Kidney (tissue), 14 donors: Measurements from ENCODE around the gene PLEKHA8. TPM values are rescaled to one million over a fixed set of nuclear protein-coding genes. Genes with fewer than 3 reads are reported as not detected.

Source experiments
- DNase-seq, 5 donors: peaks; one replicate each; pipeline ENCODE4 v3.0.0-alpha.2; 2013 to 2020
- FAIRE-seq: peaks from 2 replicates; lab custom pipeline; 2012; peaks lifted over from hg19 to GRCh38; lab: Jason Lieb, UNC
- H3K27ac ChIP-seq, 2 donors: one replicate each; pipeline ENCODE4 v1.7.0; 2013; ENCODE audit warnings: low read depth in 2 of 2, low read length in 2 of 2, inconsistent platforms in 1 of 2
- H3K27me3 ChIP-seq: one replicate; pipeline ENCODE4 v1.7.1; 2013; ENCODE audit warnings: low read length, inconsistent platforms; ENCODE audit not compliant: control insufficient read depth, insufficient read depth
- H3K36me3 ChIP-seq, 3 donors: one replicate each; pipeline versions ENCODE4 v1.7.0 to v1.7.1; 2013; ENCODE audit warnings: low read length in 3 of 3, control low read depth in 1 of 3, inconsistent platforms in 1 of 3; ENCODE audit not compliant: insufficient read depth in 3 of 3, control insufficient read depth in 2 of 3
- H3K4me1 ChIP-seq, 3 donors: one replicate each; pipeline versions ENCODE4 v1.7.0 to v1.7.1; 2013; ENCODE audit warnings: low read length in 3 of 3, inconsistent platforms in 1 of 3, low read depth in 1 of 3; ENCODE audit not compliant: control insufficient read depth in 2 of 3, insufficient read depth in 2 of 3
- H3K4me3 ChIP-seq, 3 donors: one replicate each; pipeline versions ENCODE4 v1.7.0 to v1.8.1; 2013; ENCODE audit warnings: low read length in 3 of 3, control low read depth in 1 of 3, inconsistent platforms in 1 of 3
- H3K9ac ChIP-seq, 3 donors: one replicate each; pipeline versions ENCODE4 v1.7.0 to v1.7.1; 2013; ENCODE audit warnings: low read length in 3 of 3, control low read depth in 1 of 3, inconsistent platforms in 1 of 3
- H3K9me3 ChIP-seq, 3 donors: one replicate each; pipeline versions ENCODE4 v1.7.0 to v1.7.1; 2013; ENCODE audit warnings: low read length in 3 of 3, control low read depth in 1 of 3, inconsistent platforms in 1 of 3; ENCODE audit not compliant: control insufficient read depth in 2 of 3, insufficient read depth in 1 of 3
- intact Hi-C: fragments of 100-400 bp; cut with DNase I; formaldehyde crosslinking; loops from one replicate; pipeline ENCODE4 v1.11.1; 2022
- polyA plus RNA-seq: library from polyadenylated mRNA; stranded (reverse); fragments of 350-450 nt; fragmentation: Illumina TruSeq; extraction: RNeasy Lipid Tissue Mini Kit (QIAGEN cat#74804); gene quantifications from one replicate; pipeline ENCODE4 v1.2.3, GENCODE V29; 2014; ENCODE audit warnings: low read depth, low replicate concordance; ENCODE audit not compliant: insufficient read depth
- total RNA-seq: library from RNA; stranded (reverse); fragmentation: NEBNext Ultra II Directional; extraction: Animal tissue kit (Norgen Biotek cat#: 25700); gene quantifications from one replicate; pipeline ENCODE4 v1.2.1, GENCODE V29; 2021
- TF ChIP-seq, protein P1 (sequence below): IDR thresholded peaks from 3 replicates; pipeline ENCODE4 v1.5.1; 2012; ENCODE audit warnings: mild to moderate bottlenecking, moderate library complexity, borderline replicate concordance; ENCODE audit not compliant: insufficient read depth; ENCODE audit errors: extremely low read depth
- donor health status: control.
- donor health status: control.
- donor health status: control.
- donor health status: control.
- donor health status: control.
- donor health status: DM: yes; HTN: yes; CAD: no.
- donor health status: Normal renal cell carcinoma (clear cell type).

PLEKHA8 gene
- total and polyA plus RNA-seq, 2 donors from 2014 or later, result 4.8 to 8.5 TPM

DNA sequence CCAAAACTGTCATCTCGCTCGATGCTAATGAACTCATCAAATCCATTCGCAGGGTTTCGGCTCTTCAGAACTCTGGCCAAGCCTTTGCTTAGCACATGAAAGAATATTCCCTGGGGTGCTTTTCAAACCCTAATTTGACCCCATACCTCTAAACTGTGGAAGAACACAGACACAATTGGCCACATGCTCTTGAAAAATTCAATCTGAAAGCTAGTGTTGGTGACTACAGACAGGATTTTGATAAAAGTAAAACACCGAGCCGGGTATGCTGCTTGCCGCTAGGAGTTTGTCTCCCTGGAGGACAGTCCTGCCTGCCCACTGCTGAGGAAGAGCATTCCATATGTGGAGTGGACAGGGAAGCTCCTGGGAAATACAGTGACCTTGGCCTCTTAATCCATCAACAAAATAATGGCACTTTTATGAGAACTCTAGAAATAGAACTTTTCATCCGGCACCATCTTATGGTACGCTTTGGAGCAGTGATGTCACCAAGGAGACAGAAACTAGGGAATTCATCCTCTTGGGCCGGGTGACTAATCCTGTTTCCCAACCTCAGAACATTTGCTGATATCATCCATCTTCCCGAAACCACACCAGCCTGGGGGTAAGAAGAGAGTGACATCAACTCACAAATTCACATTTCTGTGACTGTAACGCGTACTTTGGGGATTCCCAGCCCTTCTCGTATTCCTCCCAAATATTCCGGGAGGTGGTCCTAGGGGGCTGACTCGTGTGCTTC lies 140.8 kb downstream of the PLEKHA8 start:
- no peaks in the 10 kb centered on the region for H3K36me3 ChIP-seq
- no peak overlapping the region for H3K27ac ChIP-seq
- TF ChIP-seq, protein P1, sequence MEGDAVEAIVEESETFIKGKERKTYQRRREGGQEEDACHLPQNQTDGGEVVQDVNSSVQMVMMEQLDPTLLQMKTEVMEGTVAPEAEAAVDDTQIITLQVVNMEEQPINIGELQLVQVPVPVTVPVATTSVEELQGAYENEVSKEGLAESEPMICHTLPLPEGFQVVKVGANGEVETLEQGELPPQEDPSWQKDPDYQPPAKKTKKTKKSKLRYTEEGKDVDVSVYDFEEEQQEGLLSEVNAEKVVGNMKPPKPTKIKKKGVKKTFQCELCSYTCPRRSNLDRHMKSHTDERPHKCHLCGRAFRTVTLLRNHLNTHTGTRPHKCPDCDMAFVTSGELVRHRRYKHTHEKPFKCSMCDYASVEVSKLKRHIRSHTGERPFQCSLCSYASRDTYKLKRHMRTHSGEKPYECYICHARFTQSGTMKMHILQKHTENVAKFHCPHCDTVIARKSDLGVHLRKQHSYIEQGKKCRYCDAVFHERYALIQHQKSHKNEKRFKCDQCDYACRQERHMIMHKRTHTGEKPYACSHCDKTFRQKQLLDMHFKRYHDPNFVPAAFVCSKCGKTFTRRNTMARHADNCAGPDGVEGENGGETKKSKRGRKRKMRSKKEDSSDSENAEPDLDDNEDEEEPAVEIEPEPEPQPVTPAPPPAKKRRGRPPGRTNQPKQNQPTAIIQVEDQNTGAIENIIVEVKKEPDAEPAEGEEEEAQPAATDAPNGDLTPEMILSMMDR, result no peak
- FAIRE-seq (no peak), DNase-seq (no peak)
- H3K4me3 ChIP-seq, result no peak overlapping the region
- H3K9ac ChIP-seq, result no peak overlapping the region
- H3K4me1 ChIP-seq, result peaks cover 0 to 38% (median 28%) of the 10 kb centered on the region in 3 donors
- H3K27me3 ChIP-seq, result no peaks in the 10 kb centered on the region
- intact Hi-C loops, result no loop called here
- H3K9me3 ChIP-seq, result no peaks in the 10 kb centered on the region

DNA sequence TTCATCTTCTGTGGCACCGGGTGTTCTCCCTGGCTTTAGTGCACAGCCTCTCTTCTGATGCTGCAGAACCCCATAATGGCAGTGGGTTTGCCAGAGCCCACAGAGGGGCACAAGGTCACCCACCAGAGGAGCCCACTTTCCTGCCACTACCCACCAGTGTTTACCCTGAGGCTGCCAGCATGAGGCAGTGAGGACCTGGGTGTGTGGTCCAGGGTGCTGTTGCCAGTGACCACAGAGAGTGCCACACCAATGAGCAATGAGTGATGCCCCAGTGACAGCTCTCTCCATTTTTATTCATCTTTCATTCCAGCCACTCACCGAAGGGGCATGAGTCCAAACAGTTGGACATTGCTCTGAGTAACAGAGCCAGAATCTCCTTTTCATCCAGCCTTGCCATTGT lies 141.4 kb downstream of the PLEKHA8 start:
- intact Hi-C loops, result no loop called here
- FAIRE-seq (no peak), DNase-seq (no peak)
- Histone ChIP-seq H3K9ac (no peak overlapping the region), H3K9me3 (no peaks in the 10 kb centered on the region), H3K27ac (peak overlapping the region in 1 of 2 donors; percentile 40), H3K36me3 (no peaks in the 10 kb centered on the region), H3K4me3 (no peak overlapping the region), H3K4me1 (peaks cover 0 to 34% (median 26%) of the 10 kb centered on the region in 3 donors), H3K27me3 (no peaks in the 10 kb centered on the region)
- TF ChIP-seq, protein P1, result no peak

DNA sequence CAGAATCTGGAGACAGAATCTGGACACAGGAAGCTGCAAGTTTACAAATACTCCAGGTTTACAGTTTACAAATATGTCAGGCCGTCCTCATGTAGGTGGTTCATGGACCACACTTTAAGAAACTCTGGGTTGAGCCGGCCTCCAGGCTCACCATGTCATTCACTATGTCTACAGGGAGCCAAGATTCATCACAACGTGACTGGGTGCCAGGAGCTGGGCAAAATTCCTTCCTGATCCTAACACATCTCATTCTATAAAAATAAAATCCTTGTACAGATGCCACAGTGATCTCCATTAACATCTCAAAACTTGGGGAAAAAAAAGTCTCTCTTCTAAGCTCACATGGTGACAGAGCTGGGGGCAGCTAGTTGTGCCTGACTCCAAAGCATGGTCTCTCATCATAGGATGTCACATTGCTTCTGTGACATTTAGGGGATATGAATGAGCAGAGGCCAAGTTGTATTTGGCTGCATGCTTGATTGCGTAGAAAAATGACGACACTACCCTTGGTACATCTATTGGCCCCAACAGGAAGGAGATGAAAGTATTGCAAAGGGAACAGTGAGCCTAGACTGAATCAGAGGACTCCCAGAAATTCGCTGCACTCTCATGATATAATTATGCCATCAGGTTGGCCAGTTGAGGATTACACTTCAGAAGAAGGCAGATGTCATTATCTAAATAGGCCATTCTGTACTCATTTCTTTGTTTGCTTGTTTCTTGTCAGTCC lies 142.4 kb downstream of the PLEKHA8 start:
- no peak overlapping the region for H3K27ac ChIP-seq
- H3K4me3 ChIP-seq, result no peak overlapping the region
- intact Hi-C loops, result no loop called here
- no peaks in the 10 kb centered on the region for H3K9me3 ChIP-seq
- no peak overlapping the region for H3K9ac ChIP-seq
- no peaks in the 10 kb centered on the region for H3K36me3 ChIP-seq
- no peak for DNase-seq
- no peak for FAIRE-seq
- TF ChIP-seq, protein P1, result no peak
- H3K27me3 ChIP-seq, result no peaks in the 10 kb centered on the region
- H3K4me1 ChIP-seq, result peaks cover 0 to 26% (median 22%) of the 10 kb centered on the region in 3 donors
